A673 (cell line): Measurements from ENCODE around the gene UHRF1. TPM values are rescaled to one million over a fixed set of nuclear protein-coding genes. Genes with fewer than 3 reads are reported as not detected.

Experiments
- BruUV-seq: library from RNA; stranded (reverse); fragments of 400-500 nt; replicated peaks from 2 replicates; lab custom pipeline; 2021; lab: Mats Ljungman, UMichigan
- CTCF ChIA-PET: fragments of 300-600 bp; sonication (Branson Sonifier 250); formaldehyde crosslinking; loops from one replicate; lab custom pipeline; 2022; ENCODE audit warnings: antibody characterized with exemption; lab: Charles Lee
- POLR2A ChIA-PET: fragments of 300-600 bp; sonication (Branson Sonifier 250); formaldehyde crosslinking; loops from one replicate; lab custom pipeline; 2022; ENCODE audit warnings: antibody characterized with exemption; ENCODE audit not compliant: low non-redundant PET; lab: Charles Lee
- DNase-seq: peaks from one replicate; pipeline ENCODE4 v3.0.0-alpha.2; 2015; ENCODE audit warnings: low spot score
- H3K27ac ChIP-seq: fragments of 200-600 bp; sonication (generic); 2 replicates; pipeline ENCODE4 v1.5.1; 2016; ENCODE audit warnings: mixed run types, low read depth, mild to moderate bottlenecking, mixed read lengths, antibody characterized with exemption, low read length; ENCODE audit not compliant: poor library complexity, severe bottlenecking
- H3K27me3 ChIP-seq: fragments of 200-600 bp; sonication (generic); replicated peaks from 2 replicates; pipeline ENCODE4 v1.6.1; 2017; ENCODE audit warnings: mixed run types, low read depth, mild to moderate bottlenecking, mixed read lengths, antibody characterized with exemption, low read length; ENCODE audit not compliant: insufficient read depth, poor library complexity
- H3K36me3 ChIP-seq: fragments of 200-600 bp; sonication (generic); 2 replicates; pipeline ENCODE4 v1.6.1; 2016; ENCODE audit warnings: mixed run types, mild to moderate bottlenecking, mixed read lengths, antibody characterized with exemption, low read length; ENCODE audit not compliant: insufficient read depth, poor library complexity, severe bottlenecking
- H3K4me1 ChIP-seq: fragments of 200-600 bp; sonication (generic); 2 replicates; pipeline ENCODE4 v1.6.1; 2017; ENCODE audit warnings: mixed run types, mild to moderate bottlenecking, mixed read lengths, antibody characterized with exemption, low read length; ENCODE audit not compliant: insufficient read depth, poor library complexity, severe bottlenecking
- H3K4me3 ChIP-seq: fragments of 200-600 bp; sonication (generic); 2 replicates; pipeline ENCODE4 v1.5.1; 2016; ENCODE audit warnings: low read depth, mixed run types, mild to moderate bottlenecking, mixed read lengths, low read length; ENCODE audit not compliant: poor library complexity, severe bottlenecking
- H3K9me3 ChIP-seq: fragments of 200-600 bp; sonication (generic); 2 replicates; pipeline ENCODE4 v1.6.1; 2016; ENCODE audit warnings: mixed run types, low read depth, mild to moderate bottlenecking, mixed read lengths, antibody characterized with exemption, low read length; ENCODE audit not compliant: poor library complexity, severe bottlenecking
- CTCF ChIP-seq: fragments of 300-800, 200-600 bp; sonication (generic); conservative IDR thresholded peaks from 2 replicates; pipeline ENCODE4 v1.5.1; 2017; ENCODE audit warnings: low read depth, mild to moderate bottlenecking, antibody characterized with exemption, low read length, moderate library complexity, mixed read lengths
- EZH2 ChIP-seq: fragments of 200-600 bp; sonication (generic); IDR thresholded peaks from 2 replicates; pipeline ENCODE4 v1.6.1; 2017; ENCODE audit warnings: borderline replicate concordance, low read depth, mild to moderate bottlenecking, mixed read lengths, antibody characterized with exemption, low read length; ENCODE audit not compliant: poor library complexity, severe bottlenecking
- intact Hi-C: fragments of 100-400 bp; cut with micrococcal nuclease; formaldehyde crosslinking; loops from one replicate; pipeline ENCODE4 v1.10.0; 2022; ENCODE audit not compliant: unreplicated experiment
- total RNA-seq: library from RNA; stranded (reverse); gene quantifications from 2 replicates; pipeline ENCODE4 v1.2.3, GENCODE V29; 2021

UHRF1 gene
- total RNA-seq, 1 experiment from 2014 or later = 203 TPM

GRCh38 chr19:4965061-4965460, 55.8 kb downstream of the UHRF1 start:
- H3K4me1 ChIP-seq = peaks cover 5% of the 10 kb centered on the region
- H3K36me3 ChIP-seq = peaks cover 33% of the 10 kb centered on the region
- CTCF ChIA-PET = no interaction called here
- no peaks in the 10 kb centered on the region for H3K9me3 ChIP-seq
- intact Hi-C loops = no loop called here
- no TSS peak for BruUV-seq
- no peaks in the 10 kb centered on the region for H3K27me3 ChIP-seq
- H3K4me3 ChIP-seq = no peak overlapping the region
- no peak for TF ChIP-seq CTCF
- TF ChIP-seq EZH2 = no peak
- POLR2A ChIA-PET = no interaction called here
- DNase-seq = no peak
- no peak overlapping the region for H3K27ac ChIP-seq

- BruUV-seq = no TSS peak
- intact Hi-C loops = no loop called here
- CTCF ChIA-PET = no interaction called here
- Histone ChIP-seq H3K4me3 (no peak overlapping the region), H3K36me3 (peaks cover 29% of the 10 kb centered on the region), H3K27ac (no peak overlapping the region), H3K9me3 (no peaks in the 10 kb centered on the region), H3K27me3 (no peaks in the 10 kb centered on the region), H3K4me1 (peaks cover 13% of the 10 kb centered on the region)
- no peak for DNase-seq
- POLR2A ChIA-PET = no interaction called here
- TF ChIP-seq CTCF = no peak
- no peak for TF ChIP-seq EZH2
Observed at GRCh38 chr19:4966591-4966990, 57.3 kb downstream of the UHRF1 start.

- no peaks in the 10 kb centered on the region for H3K27me3 ChIP-seq
- H3K4me3 ChIP-seq = peak overlapping the region; percentile 24
- H3K36me3 ChIP-seq = peaks cover 17% of the 10 kb centered on the region
- ChIA-PET POLR2A (interaction anchor here (0.6 kb wide), 1 partner anchor 298 kb away, joined by 10 read pairs; the partner anchor contains the start of gene MYDGF), CTCF (interaction anchor here (1.0 kb wide), 1 partner anchor 12 kb away, joined by 3 read pairs; no protein-coding TSS in a partner anchor)
- peak overlapping the region; percentile 32 for H3K27ac ChIP-seq
- H3K4me1 ChIP-seq = peaks cover 14% of the 10 kb centered on the region
- no peaks in the 10 kb centered on the region for H3K9me3 ChIP-seq
- DNase-seq = no peak
- no TSS peak for BruUV-seq
- intact Hi-C loops = no loop called here
- no peak for TF ChIP-seq CTCF
- TF ChIP-seq EZH2 = no peak
Observed at GRCh38 chr19:4967738-4968461, 58.6 kb downstream of the UHRF1 start.
